Measurements from ENCODE around the gene ZNF362. TPM values are rescaled to one million over a fixed set of nuclear protein-coding genes. Genes with fewer than 3 reads are reported as not detected.

The ZNF362 gene
- total RNA-seq, 6 experiments from 2014 or later = 15.3 to 19.6 (median 17.0) TPM

DNA sequence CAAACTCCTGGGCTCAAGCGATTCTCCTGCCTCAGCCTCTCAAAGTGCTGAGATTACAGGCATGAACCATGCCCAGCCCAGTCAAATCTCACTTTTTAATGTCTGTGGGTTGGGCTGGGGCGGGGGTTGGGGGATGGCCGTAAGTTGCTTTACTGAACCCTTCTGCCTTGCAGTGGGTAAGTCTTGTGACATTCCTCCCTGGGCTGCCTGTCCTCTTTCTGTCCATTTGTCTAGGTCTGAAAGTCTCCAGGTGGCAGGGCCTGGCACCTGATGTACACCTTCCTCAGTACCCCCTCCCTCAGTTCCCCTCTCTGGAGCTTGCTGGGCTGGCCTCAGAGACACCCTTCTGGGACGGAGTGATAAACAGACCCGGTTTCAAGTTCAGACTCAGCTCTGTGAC is 13.3 kb downstream of the ZNF362 start:
- H3K4me1 Mint-ChIP-seq (ENCODE audit: low read depth) = peaks cover 15% of the 10 kb centered on the region
- DNase-seq = no peak
- H3K4me3 Mint-ChIP-seq = no peak overlapping the region
- H3K27me3 Mint-ChIP-seq (ENCODE audit: insufficient read depth) = no peaks in the 10 kb centered on the region; the same call in 1 of the 2 replicates
- no peak overlapping the region for H3K27ac Mint-ChIP-seq
- H3K9me3 Mint-ChIP-seq = no peaks in the 10 kb centered on the region
- no peaks in the 10 kb centered on the region for H3K36me3 Mint-ChIP-seq (ENCODE audit: low read depth)
- TF ChIP-seq, protein P1, sequence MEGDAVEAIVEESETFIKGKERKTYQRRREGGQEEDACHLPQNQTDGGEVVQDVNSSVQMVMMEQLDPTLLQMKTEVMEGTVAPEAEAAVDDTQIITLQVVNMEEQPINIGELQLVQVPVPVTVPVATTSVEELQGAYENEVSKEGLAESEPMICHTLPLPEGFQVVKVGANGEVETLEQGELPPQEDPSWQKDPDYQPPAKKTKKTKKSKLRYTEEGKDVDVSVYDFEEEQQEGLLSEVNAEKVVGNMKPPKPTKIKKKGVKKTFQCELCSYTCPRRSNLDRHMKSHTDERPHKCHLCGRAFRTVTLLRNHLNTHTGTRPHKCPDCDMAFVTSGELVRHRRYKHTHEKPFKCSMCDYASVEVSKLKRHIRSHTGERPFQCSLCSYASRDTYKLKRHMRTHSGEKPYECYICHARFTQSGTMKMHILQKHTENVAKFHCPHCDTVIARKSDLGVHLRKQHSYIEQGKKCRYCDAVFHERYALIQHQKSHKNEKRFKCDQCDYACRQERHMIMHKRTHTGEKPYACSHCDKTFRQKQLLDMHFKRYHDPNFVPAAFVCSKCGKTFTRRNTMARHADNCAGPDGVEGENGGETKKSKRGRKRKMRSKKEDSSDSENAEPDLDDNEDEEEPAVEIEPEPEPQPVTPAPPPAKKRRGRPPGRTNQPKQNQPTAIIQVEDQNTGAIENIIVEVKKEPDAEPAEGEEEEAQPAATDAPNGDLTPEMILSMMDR (IDR thresholded peaks at IDR 0.05) = no peak

DNA sequence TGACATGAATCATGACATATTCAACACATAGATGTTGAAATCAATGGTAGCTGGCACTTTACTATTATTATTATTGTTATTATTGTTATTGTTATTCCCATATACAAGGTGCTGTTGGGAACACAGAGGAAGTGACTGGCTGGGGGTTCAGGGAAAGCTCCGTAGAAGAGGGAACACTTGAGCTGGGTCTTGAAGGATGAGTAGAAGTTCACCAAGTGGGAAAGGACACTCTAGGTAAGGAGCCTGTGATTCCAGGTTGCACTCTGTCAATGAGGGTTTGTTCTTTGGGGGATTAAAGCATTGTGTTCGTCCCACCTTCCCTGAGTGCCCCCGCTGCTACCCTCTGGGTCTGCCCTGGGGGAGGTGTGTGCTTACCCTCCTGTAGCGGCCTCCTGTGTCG is 14.1 kb downstream of the ZNF362 start:
- Mint-ChIP-seq H3K27me3 (ENCODE audit: insufficient read depth) (no peaks in the 10 kb centered on the region; the same call in 1 of the 2 replicates), H3K9me3 (no peaks in the 10 kb centered on the region), H3K27ac (no peak overlapping the region), H3K36me3 (ENCODE audit: low read depth) (no peaks in the 10 kb centered on the region), H3K4me1 (ENCODE audit: low read depth) (peaks cover 15% of the 10 kb centered on the region), H3K4me3 (no peak overlapping the region)
- TF ChIP-seq, protein P1 (IDR thresholded peaks at IDR 0.05) = no peak
- no peak for DNase-seq

DNA sequence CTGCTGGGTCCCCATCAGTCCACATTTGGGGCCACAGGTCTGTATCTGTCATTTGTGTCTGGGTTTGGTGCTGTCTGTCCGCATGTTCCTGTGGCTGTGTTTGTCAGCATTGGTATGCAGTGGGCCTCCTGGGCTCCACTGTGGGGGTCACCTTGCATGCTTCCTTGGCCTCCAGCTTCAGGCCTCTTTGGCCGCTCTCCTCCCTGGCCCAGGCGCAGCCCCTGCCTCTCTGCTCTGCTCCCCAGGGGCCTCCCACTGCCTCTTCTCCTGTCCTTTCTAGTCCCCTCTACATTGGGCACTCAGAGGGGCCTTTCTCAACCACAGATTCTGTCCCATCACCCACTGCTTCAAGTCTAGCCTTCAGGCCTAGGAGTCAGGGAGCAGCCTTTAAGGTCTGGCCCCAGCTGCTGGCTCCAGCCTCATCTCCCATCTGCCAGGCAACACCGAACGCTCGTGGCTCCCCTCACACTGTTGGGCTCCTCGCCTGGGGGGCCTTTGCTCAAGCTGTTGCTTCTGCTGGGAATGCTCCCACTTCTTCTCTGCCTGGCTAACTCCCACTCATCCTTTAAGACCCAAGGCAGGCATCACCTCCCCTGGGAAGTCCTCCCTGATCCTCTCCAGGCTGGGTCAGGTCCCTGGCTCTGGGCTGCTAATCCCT is 14.6 kb downstream of the ZNF362 start:
- H3K27ac Mint-ChIP-seq = no peak overlapping the region
- no peaks in the 10 kb centered on the region for H3K36me3 Mint-ChIP-seq (ENCODE audit: low read depth)
- H3K4me1 Mint-ChIP-seq (ENCODE audit: low read depth) = peaks cover 15% of the 10 kb centered on the region

DNA sequence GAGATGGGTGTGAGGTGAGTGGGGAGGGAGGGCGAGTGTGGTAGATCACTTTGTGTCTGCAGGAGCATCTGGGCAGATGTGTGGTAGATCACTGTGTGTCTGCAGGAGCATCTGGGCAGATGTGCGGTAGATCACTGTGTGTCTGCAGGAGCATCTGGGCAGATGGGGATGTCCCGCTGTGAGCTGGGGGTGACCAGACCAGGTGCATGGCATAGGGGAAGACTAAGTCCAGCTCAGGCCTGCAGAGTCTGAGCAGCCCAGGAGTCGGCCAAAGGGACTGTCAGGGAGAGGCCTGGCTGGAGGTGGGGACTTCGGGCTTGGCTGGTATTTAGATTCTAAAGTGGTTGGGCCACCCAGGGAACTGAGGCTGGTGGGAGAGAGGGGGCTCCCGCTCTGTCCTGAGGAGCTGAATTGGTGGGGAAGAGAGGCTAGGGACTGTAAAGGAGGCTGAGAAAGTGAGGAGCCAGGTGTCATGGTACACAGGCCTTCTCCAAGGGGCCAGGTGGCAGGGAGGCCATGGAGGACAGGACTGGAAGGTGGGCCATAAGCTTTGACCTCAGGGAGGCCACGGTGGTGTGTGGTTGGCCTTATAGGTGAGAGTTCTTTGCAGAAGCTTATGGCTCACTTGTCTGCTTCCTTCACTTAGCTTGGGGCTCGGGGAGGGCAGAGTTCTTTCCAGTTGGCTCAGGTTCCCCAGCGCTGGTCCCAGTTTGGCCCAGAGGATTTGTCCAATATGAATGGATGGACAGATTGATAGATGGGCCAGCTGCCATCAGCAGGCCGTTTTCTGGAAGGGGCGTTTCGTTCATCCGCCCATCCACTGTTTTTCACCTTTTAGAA is 15.6 kb downstream of the ZNF362 start:
- peaks cover 14% of the 10 kb centered on the region for H3K4me1 Mint-ChIP-seq (ENCODE audit: low read depth)
- H3K27ac Mint-ChIP-seq = no peak overlapping the region
- H3K27me3 Mint-ChIP-seq (ENCODE audit: insufficient read depth) = no peaks in the 10 kb centered on the region; the same call in 1 of the 2 replicates
- no peaks in the 10 kb centered on the region for H3K9me3 Mint-ChIP-seq
- no peaks in the 10 kb centered on the region for H3K36me3 Mint-ChIP-seq (ENCODE audit: low read depth)
- H3K4me3 Mint-ChIP-seq = no peak overlapping the region
- TF ChIP-seq, protein P1 (IDR thresholded peaks at IDR 0.05) = no peak
- DNase-seq = no peak

More for the DNA sequence above, 14.6 kb downstream of the ZNF362 start:
- DNase-seq = no peak
- Mint-ChIP-seq H3K27me3 (ENCODE audit: insufficient read depth) (no peaks in the 10 kb centered on the region; the same call in 1 of the 2 replicates), H3K4me3 (no peak overlapping the region), H3K9me3 (no peaks in the 10 kb centered on the region)
- TF ChIP-seq, protein P1 (IDR thresholded peaks at IDR 0.05) = no peak

DNA sequence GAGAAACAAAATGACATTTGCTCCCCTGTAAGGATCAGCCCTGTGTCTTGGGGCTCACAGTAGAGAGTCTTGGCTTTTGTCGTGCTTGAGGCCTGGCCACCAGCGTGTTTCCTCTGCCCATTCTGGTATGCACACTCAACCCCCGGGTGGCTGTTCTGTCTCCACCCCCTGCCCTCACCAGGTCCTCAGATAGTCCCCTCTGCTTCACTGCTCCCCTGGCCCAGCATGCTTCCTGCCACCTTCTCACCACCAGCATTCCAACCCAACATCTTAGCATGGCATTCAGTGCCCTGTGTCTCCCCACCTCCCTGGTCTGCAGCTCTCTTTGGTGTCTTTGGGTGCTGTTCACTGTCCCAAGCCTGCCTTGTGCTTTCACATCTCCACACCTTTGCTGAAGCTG is 16.2 kb downstream of the ZNF362 start:
- DNase-seq = no peak
- H3K27me3 Mint-ChIP-seq (ENCODE audit: insufficient read depth) = no peaks in the 10 kb centered on the region; the same call in 1 of the 2 replicates
- H3K4me3 Mint-ChIP-seq = no peak overlapping the region
- H3K27ac Mint-ChIP-seq = no peak overlapping the region
- H3K4me1 Mint-ChIP-seq (ENCODE audit: low read depth) = peaks cover 8% of the 10 kb centered on the region
- TF ChIP-seq, protein P1 (IDR thresholded peaks at IDR 0.05) = no peak
- no peaks in the 10 kb centered on the region for H3K9me3 Mint-ChIP-seq
- no peaks in the 10 kb centered on the region for H3K36me3 Mint-ChIP-seq (ENCODE audit: low read depth)
